ENCODE measurements around the gene DDX24. TPM values are rescaled to one million over a fixed set of nuclear protein-coding genes. Genes with fewer than 3 reads are reported as not detected.
A peak's percentile ranks its signal among the peaks of the same experiment; 100 is the strongest.

Gene DDX24
- polyA plus RNA-seq, 3 donors from 2014 or later, result 60.8 to 208 (median 114) TPM

DNA sequence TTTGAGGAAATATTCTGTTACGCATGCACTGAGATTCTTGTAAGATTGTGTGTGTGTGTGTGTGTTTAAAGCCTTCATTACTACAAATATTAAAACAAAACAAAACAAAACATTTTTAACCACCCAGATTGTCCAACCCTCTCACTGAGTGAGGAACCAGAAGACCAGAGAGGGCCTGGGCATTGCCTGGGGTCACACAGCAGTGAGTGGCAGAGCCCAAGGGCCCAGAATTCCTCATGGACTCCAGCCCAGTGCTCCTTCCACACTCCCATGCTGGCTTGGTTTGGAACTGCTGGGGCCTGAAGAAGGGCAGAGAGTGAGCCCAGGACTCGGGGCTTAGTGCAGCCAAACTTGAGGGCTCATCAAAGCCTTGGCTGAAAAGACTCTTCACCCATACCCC lies 56.5 kb downstream of the DDX24 start:
- Mint-ChIP-seq H3K4me3 (no peak overlapping the region), H3K9me3 (no peaks in the 10 kb centered on the region), H3K27me3 (ENCODE audit: low read depth in 3 of 3) (peaks cover 0 to 9% (median 4%) of the 10 kb centered on the region in 3 donors), H3K27ac (no peak overlapping the region), H3K4me1 (peaks cover 7 to 11% of the 10 kb centered on the region in 2 donors), H3K36me3 (no peaks in the 10 kb centered on the region)
- DNase-seq, result no peak

DNA sequence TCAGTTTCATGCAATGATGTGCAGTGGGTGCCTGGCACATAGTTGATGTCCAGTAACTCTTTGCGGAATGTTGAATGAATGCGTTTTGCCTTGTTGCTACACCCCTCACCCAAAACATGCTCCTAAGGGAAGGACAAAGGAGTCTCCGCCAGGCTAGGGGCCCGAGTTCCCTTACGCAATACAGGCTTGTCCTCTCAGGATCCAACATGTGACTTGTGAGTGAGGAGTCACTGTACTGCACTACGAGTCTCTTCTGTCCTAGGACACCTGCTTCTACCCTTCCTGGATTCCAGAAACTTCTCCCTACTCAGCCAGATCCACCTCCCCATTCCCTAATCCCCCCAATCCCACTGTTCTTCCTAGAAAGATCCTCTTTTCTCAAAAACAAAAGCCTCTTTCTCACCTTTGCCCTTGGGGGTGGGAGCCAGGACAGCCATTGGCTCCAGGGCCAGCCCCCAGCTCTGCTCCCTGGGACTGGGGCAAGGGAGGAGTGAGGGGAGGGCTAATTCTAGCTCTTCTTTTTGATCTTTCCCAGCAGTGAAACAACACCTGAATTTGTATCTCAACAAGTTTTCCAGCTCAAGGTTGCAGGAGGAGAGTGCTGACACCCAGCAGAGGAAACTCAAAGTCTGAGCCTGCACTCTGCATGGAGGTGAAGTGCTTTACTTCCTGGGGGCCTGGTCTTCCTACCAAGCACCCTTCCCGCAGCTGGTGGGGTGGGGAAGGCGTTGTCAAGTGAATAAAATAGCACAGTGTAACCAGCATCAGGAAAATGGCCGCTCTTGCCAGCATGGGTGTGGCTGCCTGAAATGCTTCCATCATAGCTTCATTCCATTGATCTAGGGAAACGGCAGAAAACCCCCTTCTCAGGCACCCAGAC lies 58.2 kb downstream of the DDX24 start:
- Mint-ChIP-seq H3K4me3 (no peak overlapping the region), H3K27me3 (ENCODE audit: low read depth in 3 of 3) (peaks cover 0 to 8% (median 4%) of the 10 kb centered on the region in 3 donors), H3K4me1 (peaks cover 7 to 8% of the 10 kb centered on the region in 2 donors), H3K36me3 (no peaks in the 10 kb centered on the region), H3K27ac (no peak overlapping the region), H3K9me3 (no peaks in the 10 kb centered on the region)
- DNase-seq, result no peak

DNA sequence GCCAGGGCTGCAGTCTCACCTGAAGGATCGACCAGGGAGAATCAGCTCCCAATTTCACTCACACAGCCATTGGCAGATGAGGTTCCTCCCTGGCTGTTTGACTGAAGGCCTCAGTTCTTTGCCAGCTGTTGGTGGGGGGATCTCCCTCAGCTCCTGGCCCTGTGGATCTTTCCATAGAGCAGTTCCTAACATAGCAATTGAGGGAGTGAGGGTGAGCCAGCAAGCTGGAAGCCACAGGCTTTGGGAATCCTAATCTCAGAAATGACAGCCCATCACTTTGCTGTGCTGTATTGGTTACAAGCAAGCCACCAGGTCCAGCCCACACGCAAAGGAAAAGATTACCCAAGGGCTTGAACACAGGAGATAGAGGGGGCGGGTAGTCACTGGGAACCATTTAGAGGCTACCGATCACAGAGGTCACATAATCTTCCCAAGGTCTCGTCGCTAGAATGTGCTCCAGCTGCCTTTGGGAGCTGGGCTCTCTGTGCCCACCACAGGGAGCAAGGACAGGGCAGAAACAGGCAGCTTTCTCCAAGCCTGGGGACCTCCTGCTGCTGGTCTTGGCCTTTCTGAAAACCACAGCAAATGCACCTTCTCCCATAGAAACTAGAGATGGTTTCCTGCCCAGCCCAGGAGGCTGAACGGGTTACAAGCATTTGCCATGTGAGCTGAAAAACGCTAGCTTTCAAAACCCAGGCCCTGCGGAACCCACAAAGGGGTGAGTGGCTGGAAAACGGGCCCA lies 59.4 kb downstream of the DDX24 start:
- Mint-ChIP-seq H3K27ac (no peak overlapping the region), H3K9me3 (no peaks in the 10 kb centered on the region), H3K36me3 (no peaks in the 10 kb centered on the region), H3K4me3 (no peak overlapping the region), H3K4me1 (peaks cover 5 to 7% of the 10 kb centered on the region in 2 donors), H3K27me3 (ENCODE audit: low read depth in 3 of 3) (peaks cover under 1 to 12% (median 4%) of the 10 kb centered on the region in 3 donors)
- DNase-seq, result no peak

DNA sequence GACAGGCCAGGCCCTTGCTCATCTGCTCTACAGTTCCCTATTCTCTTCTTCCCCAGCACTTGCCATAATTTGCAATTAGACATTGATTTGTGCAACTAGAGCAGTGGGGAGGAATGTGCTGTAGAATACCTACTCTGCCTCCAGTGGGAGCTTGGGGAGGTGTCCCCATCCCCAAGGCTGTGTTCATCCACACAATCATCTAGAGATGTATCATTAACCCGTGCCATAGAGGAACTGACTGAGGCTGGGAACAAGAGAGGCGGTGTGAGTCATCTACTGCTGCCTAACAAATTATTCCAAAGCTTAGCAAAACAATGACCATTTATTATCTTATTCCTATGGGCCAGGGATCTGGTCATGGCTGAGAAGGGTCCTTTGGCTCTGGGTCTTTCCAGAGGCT lies 60.0 kb downstream of the DDX24 start:
- H3K4me1 Mint-ChIP-seq, result peaks cover 4% of the 10 kb centered on the region in 2 donors
- H3K27me3 Mint-ChIP-seq (ENCODE audit: low read depth in 3 of 3), result peaks cover 6 to 12% (median 6%) of the 10 kb centered on the region in 3 donors
- no peak overlapping the region for H3K4me3 Mint-ChIP-seq
- no peaks in the 10 kb centered on the region for H3K9me3 Mint-ChIP-seq
- no peak overlapping the region for H3K27ac Mint-ChIP-seq
- DNase-seq, result no peak
- no peaks in the 10 kb centered on the region for H3K36me3 Mint-ChIP-seq

DNA sequence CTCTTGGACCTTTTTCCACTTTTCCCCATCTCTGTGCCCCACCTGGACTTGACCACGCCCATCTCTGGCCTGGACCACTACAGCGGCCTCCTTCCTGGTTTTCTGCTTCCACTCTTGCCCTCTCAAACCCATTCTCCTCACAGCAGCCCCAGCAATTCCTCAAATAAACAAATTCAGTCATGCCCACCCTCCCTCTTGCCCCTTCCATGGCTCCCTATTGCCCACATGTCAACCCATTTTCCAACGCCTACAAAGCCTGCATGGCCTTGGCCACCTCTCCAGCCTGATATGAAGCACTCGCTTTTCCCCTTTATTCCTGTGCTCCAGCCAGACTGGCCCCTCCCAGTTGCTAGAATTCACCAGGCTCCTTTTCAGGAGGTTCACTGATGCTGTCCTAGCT lies 60.7 kb downstream of the DDX24 start:
- no peaks in the 10 kb centered on the region for H3K4me1 Mint-ChIP-seq
- no peak for DNase-seq
- no peaks in the 10 kb centered on the region for H3K9me3 Mint-ChIP-seq
- H3K27me3 Mint-ChIP-seq (ENCODE audit: low read depth in 3 of 3), result peaks cover 9 to 13% (median 12%) of the 10 kb centered on the region in 3 donors
- no peak overlapping the region for H3K27ac Mint-ChIP-seq
- no peak overlapping the region for H3K4me3 Mint-ChIP-seq
- H3K36me3 Mint-ChIP-seq, result no peaks in the 10 kb centered on the region

DNA sequence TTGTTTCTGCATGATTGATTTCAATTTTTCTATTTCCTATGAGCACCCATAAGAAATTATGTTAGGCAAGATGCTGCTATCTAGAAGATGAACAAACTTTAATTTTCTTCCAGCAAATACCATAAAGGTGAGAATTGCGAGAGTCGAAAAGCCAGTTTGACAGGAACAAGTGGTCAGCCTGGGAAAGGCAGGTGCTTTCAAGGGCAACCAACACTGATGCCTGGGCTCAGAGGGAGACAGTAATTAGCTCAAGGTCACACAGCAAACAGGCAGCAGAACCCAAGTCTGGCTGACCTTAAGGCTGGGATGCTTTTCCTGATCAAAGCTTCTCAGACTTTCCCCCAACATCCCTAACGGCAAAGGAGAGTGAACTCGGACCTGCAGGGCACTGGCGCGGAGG lies 61.7 kb downstream of the DDX24 start:
- Mint-ChIP-seq H3K36me3 (no peaks in the 10 kb centered on the region), H3K27me3 (ENCODE audit: low read depth in 3 of 3) (peaks cover 11 to 18% (median 12%) of the 10 kb centered on the region in 3 donors), H3K27ac (no peak overlapping the region), H3K4me1 (no peaks in the 10 kb centered on the region), H3K4me3 (no peak overlapping the region), H3K9me3 (no peaks in the 10 kb centered on the region)
- DNase-seq, result no peak

DNA sequence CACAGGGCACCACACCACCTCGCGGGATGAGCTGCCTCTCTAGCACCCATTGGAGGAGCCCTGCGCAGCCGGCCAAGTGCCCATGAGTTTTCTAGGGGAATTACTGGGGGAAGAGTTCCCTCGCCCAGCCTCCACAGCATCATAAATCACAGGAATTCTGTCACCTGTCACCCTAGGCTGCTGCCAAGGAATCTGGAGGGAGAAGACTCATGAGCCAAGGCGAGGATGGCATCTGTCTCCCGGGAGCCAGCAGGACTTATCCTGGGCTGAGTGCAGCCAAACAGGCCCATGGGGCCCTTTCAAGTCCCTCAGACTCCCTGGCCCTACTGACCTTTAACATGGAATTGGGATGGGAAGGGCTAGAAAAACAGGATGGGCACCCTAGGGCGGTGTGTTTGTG lies 62.7 kb downstream of the DDX24 start:
- DNase-seq, result no peak
- Mint-ChIP-seq H3K27ac (no peak overlapping the region), H3K27me3 (ENCODE audit: low read depth in 3 of 3) (peaks cover 12 to 26% (median 13%) of the 10 kb centered on the region in 3 donors), H3K9me3 (no peaks in the 10 kb centered on the region), H3K36me3 (no peaks in the 10 kb centered on the region), H3K4me3 (no peak overlapping the region), H3K4me1 (peaks cover 0 to 2% of the 10 kb centered on the region in 2 donors)

DNA sequence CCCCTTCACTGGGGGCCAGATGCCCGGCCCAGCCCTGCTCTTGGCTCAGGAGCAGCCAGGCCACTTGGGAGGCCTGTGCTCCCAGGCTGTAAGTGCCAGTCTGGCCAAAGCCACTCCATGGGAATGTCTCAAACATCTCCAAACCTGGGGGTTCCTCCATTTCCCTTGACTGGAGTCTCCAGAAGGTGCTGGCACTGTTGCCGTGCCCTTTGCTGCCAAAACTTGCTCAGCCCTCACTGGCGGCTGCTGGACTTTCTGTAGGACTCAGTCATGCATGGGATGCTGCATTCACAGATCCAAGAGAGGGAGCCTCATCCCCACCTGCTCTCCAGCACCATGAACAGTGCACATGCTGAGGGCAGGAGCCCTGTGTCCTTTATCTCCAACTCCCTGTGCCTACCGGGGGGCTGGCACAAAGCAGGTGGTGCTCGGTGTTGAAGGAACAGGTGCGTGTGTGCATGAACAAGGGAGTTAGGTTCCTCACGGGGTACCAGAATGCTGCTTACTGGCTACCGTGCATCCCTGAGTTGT lies 64.5 kb downstream of the DDX24 start:
- Mint-ChIP-seq H3K36me3 (no peaks in the 10 kb centered on the region), H3K27ac (no peak overlapping the region), H3K9me3 (no peaks in the 10 kb centered on the region), H3K4me1 (peaks cover 9 to 11% of the 10 kb centered on the region in 2 donors), H3K4me3 (no peak overlapping the region), H3K27me3 (ENCODE audit: low read depth in 3 of 3) (peaks cover 15 to 34% (median 22%) of the 10 kb centered on the region in 3 donors)
- DNase-seq, result no peak

DNA sequence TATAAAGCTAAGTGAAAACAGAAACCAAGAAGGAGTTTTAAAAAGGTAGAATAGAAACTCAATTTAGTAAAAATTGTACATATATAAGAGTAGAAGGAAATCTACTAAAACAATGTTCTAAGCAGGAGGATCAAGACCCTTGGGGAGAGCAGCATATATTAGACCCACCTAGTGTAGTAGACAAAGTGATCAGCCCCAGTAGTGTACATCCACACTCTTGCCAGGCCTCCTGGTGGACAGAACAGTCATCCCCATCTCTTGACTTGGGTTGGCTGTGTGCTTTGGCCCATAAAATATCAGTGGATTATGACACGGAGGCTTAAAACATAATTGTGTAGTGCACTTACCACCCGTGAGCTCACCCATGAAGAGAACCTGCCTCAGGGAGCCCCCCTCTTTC lies 65.8 kb downstream of the DDX24 start:
- H3K4me3 Mint-ChIP-seq, result no peak overlapping the region
- no peak overlapping the region for H3K27ac Mint-ChIP-seq
- H3K9me3 Mint-ChIP-seq, result no peaks in the 10 kb centered on the region
- no peak for DNase-seq
- H3K27me3 Mint-ChIP-seq (ENCODE audit: low read depth in 3 of 3), result peaks cover 19 to 47% (median 34%) of the 10 kb centered on the region in 3 donors
- peaks cover 14 to 18% of the 10 kb centered on the region in 2 donors for H3K4me1 Mint-ChIP-seq
- no peaks in the 10 kb centered on the region for H3K36me3 Mint-ChIP-seq

DNA sequence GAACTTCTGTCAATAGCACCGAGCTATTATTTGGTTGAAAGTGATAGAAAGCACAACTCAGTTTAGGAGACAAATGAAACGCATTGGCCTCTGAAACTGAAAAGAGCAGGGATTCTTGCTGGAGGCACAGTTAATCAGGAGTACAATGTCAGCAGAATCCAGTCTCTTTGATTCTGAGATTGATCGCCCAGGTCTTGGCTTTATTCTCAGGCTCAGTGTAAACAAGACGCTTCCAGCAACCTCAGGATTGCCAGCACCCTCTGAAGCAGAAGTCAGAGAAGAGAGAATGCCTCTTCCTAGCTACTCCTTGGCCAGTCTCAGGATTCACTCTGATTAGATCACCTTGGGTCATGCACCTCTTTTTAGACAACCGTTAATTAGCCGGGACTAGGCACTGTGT lies 66.6 kb downstream of the DDX24 start:
- peaks cover 19 to 54% (median 40%) of the 10 kb centered on the region in 3 donors for H3K27me3 Mint-ChIP-seq (ENCODE audit: low read depth in 3 of 3)
- no peaks in the 10 kb centered on the region for H3K9me3 Mint-ChIP-seq
- peaks cover 14 to 18% of the 10 kb centered on the region in 2 donors for H3K4me1 Mint-ChIP-seq
- no peak overlapping the region for H3K4me3 Mint-ChIP-seq
- no peaks in the 10 kb centered on the region for H3K36me3 Mint-ChIP-seq
- H3K27ac Mint-ChIP-seq, result no peak overlapping the region
- DNase-seq, result no peak

DNA sequence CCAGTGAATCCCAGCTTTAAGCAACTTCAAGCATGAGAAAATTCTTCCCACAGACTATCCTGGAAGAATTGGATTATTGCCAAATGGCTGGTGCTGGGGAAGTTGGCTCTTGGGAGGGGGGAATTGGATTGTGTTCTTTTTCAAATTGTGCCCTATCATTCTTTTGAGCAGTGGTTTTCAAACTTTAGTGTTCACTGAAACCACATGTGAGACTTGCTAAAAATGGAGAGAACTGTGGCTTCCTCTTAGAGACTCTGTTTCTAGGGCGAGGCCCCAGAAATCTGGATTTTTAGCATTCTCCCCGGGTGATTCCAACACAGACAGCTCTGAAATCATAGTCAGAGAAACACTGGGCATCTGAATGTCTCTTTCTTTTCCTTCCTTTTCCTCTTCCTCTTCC lies 69.2 kb downstream of the DDX24 start:
- peaks cover 14 to 18% of the 10 kb centered on the region in 2 donors for H3K4me1 Mint-ChIP-seq
- peaks cover 19 to 69% (median 42%) of the 10 kb centered on the region in 3 donors for H3K27me3 Mint-ChIP-seq (ENCODE audit: low read depth in 3 of 3)
- peak overlapping the region; percentile 15 to 57 (median 29) for H3K4me3 Mint-ChIP-seq
- peak; percentile 47 to 55 (median 53) for DNase-seq
- H3K9me3 Mint-ChIP-seq, result no peaks in the 10 kb centered on the region
- peak overlapping the region in 3 of 6 donors; percentile 35 to 80 (median 62) for H3K27ac Mint-ChIP-seq
- H3K36me3 Mint-ChIP-seq, result no peaks in the 10 kb centered on the region

DNA sequence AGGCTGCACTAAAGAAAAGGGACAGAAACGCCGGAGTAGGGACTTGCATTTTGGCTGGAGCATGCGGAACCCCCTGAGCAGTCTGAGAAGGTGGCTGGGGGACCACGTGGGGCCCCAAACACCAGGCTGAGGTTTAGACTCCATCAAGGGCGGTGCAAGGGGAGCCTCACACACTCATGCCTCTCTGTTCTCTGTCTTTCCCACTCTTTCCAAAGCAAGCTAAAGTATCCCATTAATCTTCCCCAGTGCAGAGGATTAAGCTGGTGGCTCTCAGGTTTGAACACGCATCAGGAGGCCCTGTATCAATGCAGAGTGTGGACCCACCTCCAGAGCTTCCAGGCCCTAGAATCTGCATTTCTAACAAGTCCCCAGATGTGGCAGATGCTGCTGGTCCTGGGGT lies 70.4 kb downstream of the DDX24 start:
- Mint-ChIP-seq H3K27me3 (ENCODE audit: low read depth in 3 of 3) (peaks cover 16 to 66% (median 38%) of the 10 kb centered on the region in 3 donors), H3K4me1 (peaks cover 14 to 18% of the 10 kb centered on the region in 2 donors), H3K9me3 (no peaks in the 10 kb centered on the region), H3K27ac (no peak overlapping the region), H3K36me3 (no peaks in the 10 kb centered on the region), H3K4me3 (no peak overlapping the region)
- DNase-seq, result no peak

DNA sequence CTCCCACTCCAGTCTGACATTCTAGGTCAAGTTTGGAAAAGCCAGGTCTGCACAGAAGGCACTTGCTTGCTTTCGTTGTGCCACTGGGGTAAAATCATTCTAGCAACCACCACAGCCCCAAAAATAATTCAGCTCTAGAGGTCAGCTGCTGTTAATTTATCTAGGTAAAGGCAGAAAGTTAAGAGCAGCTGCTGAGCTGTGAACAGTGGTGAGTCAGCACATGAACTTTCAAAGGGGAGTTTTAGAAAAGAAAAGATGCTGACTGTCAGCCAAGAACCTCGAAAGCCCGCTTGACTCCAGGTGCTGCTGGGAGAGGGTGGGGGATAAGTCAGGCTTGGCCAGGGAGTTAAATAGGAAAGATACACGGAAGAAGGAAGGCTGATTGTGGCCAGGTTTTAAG lies 71.2 kb downstream of the DDX24 start:
- no peak overlapping the region for H3K27ac Mint-ChIP-seq
- H3K9me3 Mint-ChIP-seq, result no peaks in the 10 kb centered on the region
- peaks cover 14 to 18% of the 10 kb centered on the region in 2 donors for H3K4me1 Mint-ChIP-seq
- DNase-seq, result no peak
- H3K36me3 Mint-ChIP-seq, result no peaks in the 10 kb centered on the region
- no peak overlapping the region for H3K4me3 Mint-ChIP-seq
- peaks cover 11 to 64% (median 38%) of the 10 kb centered on the region in 3 donors for H3K27me3 Mint-ChIP-seq (ENCODE audit: low read depth in 3 of 3)

DNA sequence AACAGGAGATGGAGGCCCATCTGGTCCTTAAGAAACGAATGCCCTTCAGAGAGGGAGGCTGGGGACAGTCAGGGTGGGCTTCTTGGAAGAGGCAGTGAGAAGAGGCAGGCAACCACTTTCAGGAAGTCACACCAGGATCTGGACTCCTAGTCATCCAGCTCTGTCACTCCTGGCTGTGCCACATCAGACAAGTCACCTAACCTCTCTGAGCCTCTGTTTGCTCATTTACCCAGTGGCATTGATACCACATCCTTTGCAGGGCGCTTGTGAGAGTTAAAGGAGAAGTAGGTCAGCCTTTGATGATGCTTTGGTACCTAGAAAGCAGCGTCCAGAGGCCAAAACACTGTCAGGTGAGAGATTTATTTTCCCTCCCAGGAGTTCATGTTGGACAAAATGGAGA lies 72.8 kb downstream of the DDX24 start:
- Mint-ChIP-seq H3K27me3 (ENCODE audit: low read depth in 3 of 3) (peaks cover 13 to 61% (median 39%) of the 10 kb centered on the region in 3 donors), H3K4me3 (no peak overlapping the region), H3K27ac (no peak overlapping the region), H3K9me3 (no peaks in the 10 kb centered on the region), H3K36me3 (no peaks in the 10 kb centered on the region), H3K4me1 (peaks cover 14 to 15% of the 10 kb centered on the region in 2 donors)
- DNase-seq, result no peak
